Prostate gland (tissue), 2 donors: ENCODE measurements around the gene SRRM4.

ENCODE experiments used
- CTCF ChIP-seq, 4 experiments: fragments of 200-600 bp in 2 of 4; fragments of 450-650 bp in 2 of 4; sonication (generic) in 2 of 4; IDR thresholded peaks; 1 replicate in 3 of 4; 2 replicates in 1 of 4; pipeline ENCODE4 v1.5.1; 2016 to 2019; ENCODE audit warnings: antibody characterized with exemption in 4 of 4, mild to moderate bottlenecking in 2 of 4, moderate library complexity in 2 of 4
- POLR2A ChIP-seq: fragments of 450-650 bp; IDR thresholded peaks from one replicate; pipeline ENCODE4 v1.6.1; 2016; ENCODE audit warnings: antibody characterized with exemption, mild to moderate bottlenecking

DNA sequence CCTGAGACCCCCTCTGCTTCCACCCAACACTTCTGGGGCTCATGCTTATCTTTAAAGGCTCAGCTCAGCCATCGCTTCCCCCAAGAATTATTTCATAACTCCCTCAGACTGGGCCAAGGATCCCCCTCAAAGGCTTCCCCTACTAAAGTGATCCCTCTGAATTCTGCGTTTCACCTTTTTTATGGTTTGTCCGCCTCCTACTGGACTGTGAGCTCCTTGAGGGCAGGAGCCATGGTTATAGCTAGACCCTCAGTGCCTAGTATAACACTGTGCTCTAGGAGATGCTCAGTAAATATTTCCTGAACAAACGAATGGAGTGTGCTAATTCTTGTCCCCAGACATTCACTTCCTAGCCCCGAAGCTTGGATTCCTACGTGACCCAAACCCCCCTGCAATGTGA is 20.5 kb upstream of the SRRM4 start:
- TF ChIP-seq POLR2A = no peak
- TF ChIP-seq CTCF (IDR thresholded peaks at IDR 0.05) = no peak
